Fibroblast of skin of scalp (primary cell): ENCODE measurements around the gene GPX5.
A peak's percentile ranks its signal among the peaks of the same experiment; 100 is the strongest.
"Not testable (repeated sequence)": the region's sequence is repeated elsewhere in the genome, so short reads cannot be mapped to it uniquely, and the experiment has no call there.

ENCODE experiments used
- DNase-seq: peaks from one replicate; pipeline ENCODE4 v3.0.0-alpha.2; 2013

Gene GPX5

GRCh38 chr6:28515676-28516075 lies 10.0 kb upstream of the GPX5 start, which contains the start of gene GPX6:
TSS of gene GPX6 (minus strand) at chr6:28515793. CDS start at chr6:28515743, 50 bp downstream.
- no peak for DNase-seq

GRCh38 chr6:28517964-28518363 lies 7.7 kb upstream of the GPX5 start:
- DNase-seq = no peak

GRCh38 chr6:28522594-28523240 lies 3.0 kb upstream of the GPX5 start:
- no peak for DNase-seq

GRCh38 chr6:28523241-28523622 lies 2.4 kb upstream of the GPX5 start:
- DNase-seq = no peak

GRCh38 chr6:28530777-28531176 lies 5.1 kb downstream of the GPX5 start:
- no peak for DNase-seq

GRCh38 chr6:28531479-28532128 lies 5.9 kb downstream of the GPX5 start:
- DNase-seq = no peak

- no peak for DNase-seq
Measured at GRCh38 chr6:28534306-28534705, 8.6 kb downstream of the GPX5 start.

- no peak for DNase-seq
Measured at GRCh38 chr6:28534875-28535274, 9.2 kb downstream of the GPX5 start.

- DNase-seq = peak; percentile 17
Measured at GRCh38 chr6:28537065-28537464, 11.4 kb downstream of the GPX5 start.

- peak; percentile 8 for DNase-seq
Measured at GRCh38 chr6:28537509-28538140, 11.9 kb downstream of the GPX5 start.

GRCh38 chr6:28541996-28542395 lies 16.3 kb downstream of the GPX5 start:
- DNase-seq = no peak

GRCh38 chr6:28542440-28543296 lies 17.0 kb downstream of the GPX5 start:
- DNase-seq = peak; percentile 89

GRCh38 chr6:28543651-28544610 lies 18.2 kb downstream of the GPX5 start:
- peak; percentile 5 for DNase-seq

GRCh38 chr6:28545955-28546354 lies 20.3 kb downstream of the GPX5 start:
- no peak for DNase-seq

GRCh38 chr6:28547003-28547402 lies 21.3 kb downstream of the GPX5 start:
- not testable (repeated sequence) for DNase-seq

- DNase-seq = no peak
Measured at GRCh38 chr6:28551891-28552666, 26.4 kb downstream of the GPX5 start.

- no peak for DNase-seq
Measured at GRCh38 chr6:28553384-28553985, 27.8 kb downstream of the GPX5 start.

- no peak for DNase-seq
Measured at GRCh38 chr6:28553986-28554881, 28.6 kb downstream of the GPX5 start.

GRCh38 chr6:28555136-28555535 lies 29.5 kb downstream of the GPX5 start:
- DNase-seq = no peak
